Gastrocnemius medialis (tissue), 4 donors: ENCODE data around the gene ATP8B4. TPM values are rescaled to one million over a fixed set of nuclear protein-coding genes. Genes with fewer than 3 reads are reported as not detected.

Experiments used
- ATAC-seq, 2 donors: fragments of 150-250 bp; one replicate each; pipeline ENCODE4 v1.9.1; 2016
- DNase-seq, 2 donors: peaks; one replicate each; pipeline ENCODE4 v3.0.0-alpha.2; 2019
- H3K27ac ChIP-seq, 4 donors: fragments of 200-600 bp; sonication (generic); 1 replicate in 1 of 4; 2 replicates in 3 of 4; pipeline ENCODE4 v1.5.1; 2016 to 2018; ENCODE audit warnings: mild to moderate bottlenecking in 2 of 4, moderate library complexity in 1 of 4
- H3K27me3 ChIP-seq, 3 donors: fragments of 200-600 bp; sonication (generic) in 2 of 3; 1 replicate in 1 of 3; 2 replicates in 2 of 3; pipeline versions ENCODE4 v1.5.1 to v1.6.0; 2016 to 2019; ENCODE audit warnings: mild to moderate bottlenecking in 1 of 3, moderate library complexity in 1 of 3
- H3K36me3 ChIP-seq, 2 donors: fragments of 200-600 bp; sonication (generic) in 1 of 2; one replicate each; pipeline ENCODE4 v1.5.1; 2017 to 2018
- H3K4me1 ChIP-seq, 2 donors: fragments of 200-600 bp; sonication (generic) in 1 of 2; one replicate each; pipeline ENCODE4 v1.5.1; 2016 to 2017; ENCODE audit warnings: mild to moderate bottlenecking in 2 of 2
- H3K4me3 ChIP-seq, 4 donors: fragments of 200-600 bp; sonication (generic) in 3 of 4; 1 replicate in 1 of 4; 2 replicates in 3 of 4; pipeline ENCODE4 v1.5.1; 2016 to 2019; ENCODE audit warnings: mild to moderate bottlenecking in 2 of 4
- H3K9me3 ChIP-seq, 3 donors: fragments of 200-600 bp; sonication (generic) in 2 of 3; 1 replicate in 1 of 3; 2 replicates in 2 of 3; pipeline ENCODE4 v1.5.1; 2016 to 2019
- POLR2A ChIP-seq, 2 donors: fragments of 450-650 bp; IDR thresholded peaks; one replicate each; pipeline ENCODE4 v1.6.1; 2017; ENCODE audit warnings: antibody characterized with exemption in 2 of 2, mild to moderate bottlenecking in 2 of 2, moderate library complexity in 2 of 2
- in situ Hi-C, 4 donors: fragments of 200-750 bp; cut with MboI; loops; one replicate each; pipeline versions ENCODE4 v1.15.0 to v1.8.0; 2017; ENCODE audit warnings: low sequenced_read_pairs in 4 of 4
- intact Hi-C: fragments of 100-400 bp; cut with DNase I; formaldehyde crosslinking; loops from one replicate; pipeline ENCODE4 v1.15.1; 2023; ENCODE audit warnings: low total_unique reads
- total RNA-seq, 4 donors: library from RNA; depleted of rRNA; stranded (reverse); fragments of >200 nt; gene quantifications; one replicate each; pipeline versions ENCODE4 v1.1.0 to v1.2.3, GENCODE V29; 2016
- TF ChIP-seq, protein P1 (sequence below), 5 experiments: fragments of 450-650 bp in 3 of 5; fragments of 200-600 bp in 2 of 5; sonication (generic) in 2 of 5; IDR thresholded peaks in 4 of 5; conservative IDR thresholded peaks in 1 of 5; 1 replicate in 4 of 5; 2 replicates in 1 of 5; pipeline ENCODE4 v1.5.1; 2016 to 2019; ENCODE audit warnings: antibody characterized with exemption in 5 of 5, mild to moderate bottlenecking in 3 of 5, moderate library complexity in 3 of 5

The ATP8B4 gene
- total RNA-seq, 4 donors from 2014 or later = 1.7 to 3.4 (median 2.4) TPM

DNA sequence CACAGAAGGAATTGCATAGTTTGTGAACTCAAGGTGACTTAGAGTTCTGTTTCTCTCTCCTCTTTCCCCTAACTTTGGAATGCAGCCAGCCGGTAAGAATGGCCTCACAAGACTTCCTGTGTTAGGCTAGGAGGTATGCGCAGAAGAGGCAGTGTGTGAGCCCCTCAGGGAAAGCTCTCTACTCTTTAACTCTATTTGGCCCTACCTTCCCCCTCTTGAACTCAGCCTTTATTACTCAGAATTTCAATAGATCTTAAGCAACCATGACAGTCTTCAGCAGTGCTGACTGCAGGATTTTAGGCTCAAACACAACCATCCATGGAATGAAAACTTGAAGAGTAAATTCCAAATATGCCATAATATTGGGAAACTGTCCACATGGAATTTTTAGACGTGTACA is 288.6 kb downstream of the ATP8B4 start:
- Histone ChIP-seq H3K27me3 (no peaks in the 10 kb centered on the region), H3K27ac (no peak overlapping the region), H3K4me1 (no peaks in the 10 kb centered on the region), H3K36me3 (no peaks in the 10 kb centered on the region), H3K4me3 (no peak overlapping the region), H3K9me3 (no peaks in the 10 kb centered on the region)
- TF ChIP-seq, protein P1, sequence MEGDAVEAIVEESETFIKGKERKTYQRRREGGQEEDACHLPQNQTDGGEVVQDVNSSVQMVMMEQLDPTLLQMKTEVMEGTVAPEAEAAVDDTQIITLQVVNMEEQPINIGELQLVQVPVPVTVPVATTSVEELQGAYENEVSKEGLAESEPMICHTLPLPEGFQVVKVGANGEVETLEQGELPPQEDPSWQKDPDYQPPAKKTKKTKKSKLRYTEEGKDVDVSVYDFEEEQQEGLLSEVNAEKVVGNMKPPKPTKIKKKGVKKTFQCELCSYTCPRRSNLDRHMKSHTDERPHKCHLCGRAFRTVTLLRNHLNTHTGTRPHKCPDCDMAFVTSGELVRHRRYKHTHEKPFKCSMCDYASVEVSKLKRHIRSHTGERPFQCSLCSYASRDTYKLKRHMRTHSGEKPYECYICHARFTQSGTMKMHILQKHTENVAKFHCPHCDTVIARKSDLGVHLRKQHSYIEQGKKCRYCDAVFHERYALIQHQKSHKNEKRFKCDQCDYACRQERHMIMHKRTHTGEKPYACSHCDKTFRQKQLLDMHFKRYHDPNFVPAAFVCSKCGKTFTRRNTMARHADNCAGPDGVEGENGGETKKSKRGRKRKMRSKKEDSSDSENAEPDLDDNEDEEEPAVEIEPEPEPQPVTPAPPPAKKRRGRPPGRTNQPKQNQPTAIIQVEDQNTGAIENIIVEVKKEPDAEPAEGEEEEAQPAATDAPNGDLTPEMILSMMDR (IDR thresholded peaks at IDR 0.05 in 4 of 5, conservative IDR thresholded peaks at IDR 0.05 in 1 of 5) = no peak
- no peak for TF ChIP-seq POLR2A (IDR thresholded peaks at IDR 0.05)
- intact Hi-C loops (no loop called here), in situ Hi-C loops (no loop called here)
- ATAC-seq (no peak), DNase-seq (no peak)

- Histone ChIP-seq H3K27ac (no peak overlapping the region), H3K27me3 (no peaks in the 10 kb centered on the region), H3K9me3 (no peaks in the 10 kb centered on the region), H3K36me3 (no peaks in the 10 kb centered on the region), H3K4me3 (no peak overlapping the region), H3K4me1 (no peaks in the 10 kb centered on the region)
- intact Hi-C loops (no loop called here), in situ Hi-C loops (no loop called here)
- no peak for TF ChIP-seq POLR2A (IDR thresholded peaks at IDR 0.05)
- TF ChIP-seq, protein P1 (IDR thresholded peaks at IDR 0.05 in 4 of 5, conservative IDR thresholded peaks at IDR 0.05 in 1 of 5) = no peak
- no peak for ATAC-seq
- no peak for DNase-seq
Observed at GRCh38 chr15:49827311-49827710, 291.7 kb downstream of the ATP8B4 start.

DNA sequence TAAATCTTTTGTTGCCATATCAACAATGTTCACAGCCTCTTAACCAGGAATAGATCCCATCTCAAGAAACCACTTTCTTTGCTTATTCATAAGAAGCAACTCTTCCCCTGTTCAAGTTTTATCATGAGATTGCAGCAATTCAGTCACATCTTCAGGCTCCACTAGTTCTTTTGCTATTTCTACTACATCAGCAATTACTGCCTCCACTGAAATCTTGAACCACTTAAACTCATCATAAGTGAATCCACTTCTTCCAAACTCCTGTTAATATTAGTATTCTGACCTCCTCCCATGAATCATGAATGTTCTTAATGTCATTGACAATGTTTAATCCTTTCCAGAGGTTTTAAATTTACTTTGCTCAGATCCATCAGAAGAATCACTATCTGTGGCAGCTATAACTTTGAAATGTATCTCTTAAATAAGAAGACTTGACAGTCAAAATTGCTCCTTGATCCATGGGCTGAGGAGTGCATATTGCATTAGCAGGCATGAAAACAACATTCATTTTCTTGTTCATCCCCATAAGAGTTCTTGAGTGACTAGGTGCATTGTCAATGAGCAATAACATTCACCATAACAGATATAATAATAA is 292.3 kb downstream of the ATP8B4 start:
- no peaks in the 10 kb centered on the region for H3K9me3 ChIP-seq
- DNase-seq (no peak), ATAC-seq (no peak)
- H3K4me3 ChIP-seq = no peak overlapping the region
- H3K27ac ChIP-seq = no peak overlapping the region
- H3K4me1 ChIP-seq = no peaks in the 10 kb centered on the region
- no peaks in the 10 kb centered on the region for H3K36me3 ChIP-seq
- in situ Hi-C loops = no loop called here
- intact Hi-C loops = no loop called here
- no peak for TF ChIP-seq POLR2A (IDR thresholded peaks at IDR 0.05)
- TF ChIP-seq, protein P1 (IDR thresholded peaks at IDR 0.05 in 4 of 5, conservative IDR thresholded peaks at IDR 0.05 in 1 of 5) = no peak
- H3K27me3 ChIP-seq = no peaks in the 10 kb centered on the region

DNA sequence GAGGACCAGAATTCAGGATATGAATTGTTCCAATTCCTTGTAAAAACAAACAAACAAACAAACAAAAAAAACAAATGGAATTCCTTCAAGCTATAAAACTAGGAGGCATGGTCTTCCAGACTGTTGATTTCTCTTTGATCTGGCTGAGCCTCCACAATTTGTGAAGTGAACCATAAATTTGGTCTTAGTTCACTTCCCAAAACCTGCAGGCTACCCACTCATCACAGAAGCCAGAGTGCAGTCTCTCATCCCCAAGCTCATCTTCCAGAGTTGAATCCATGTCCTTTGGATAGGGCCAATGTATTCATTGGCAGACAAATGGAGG is 294.3 kb downstream of the ATP8B4 start:
- Histone ChIP-seq H3K36me3 (no peaks in the 10 kb centered on the region), H3K9me3 (no peaks in the 10 kb centered on the region), H3K27me3 (no peaks in the 10 kb centered on the region), H3K4me3 (no peak overlapping the region), H3K27ac (no peak overlapping the region), H3K4me1 (no peaks in the 10 kb centered on the region)
- in situ Hi-C loops (loop anchor here in 1 of 4 donors (25.0 kb wide), 1 partner anchor 88 kb away; no protein-coding TSS in a partner anchor), intact Hi-C loops (no loop called here)
- no peak for TF ChIP-seq POLR2A (IDR thresholded peaks at IDR 0.05)
- TF ChIP-seq, protein P1 (IDR thresholded peaks at IDR 0.05 in 4 of 5, conservative IDR thresholded peaks at IDR 0.05 in 1 of 5) = no peak
- DNase-seq = no peak
- no peak for ATAC-seq
